ENCODE data around the gene TNRC6A.

- no peak for TF ChIP-seq CTCF (IDR thresholded peaks at IDR 0.05)
- TF ChIP-seq POLR2AphosphoS5 (IDR thresholded peaks at IDR 0.05): no peak
- no peak for TF ChIP-seq EP300 (IDR thresholded peaks at IDR 0.05)
Measured at GRCh38 chr16:24845726-24846547, 116.5 kb downstream of the TNRC6A start, which contains the start of gene SLC5A11.

Measured in upper lobe of left lung (tissue), 4 donors.